HepG2 (cell line): ENCODE results near the gene AGAP1.

Experiments
- CTCF ChIP-seq: sonication (generic); formaldehyde crosslinking; IDR thresholded peaks from 2 replicates; pipeline ENCODE4 v1.5.0; 2020; ENCODE audit warnings: mild to moderate bottlenecking, missing genetic modification reagents, moderate library complexity
- EP300 ChIP-seq, 3 experiments: sonication (generic) in 1 of 3; formaldehyde crosslinking in 1 of 3; IDR thresholded peaks; 2 replicates each; pipeline versions ENCODE4 v1.5.1 to v1.6.1; 2011 to 2020; ENCODE audit warnings: low read depth in 2 of 3, low read length in 2 of 3, borderline replicate concordance in 1 of 3, improper control_type of control experiment in 1 of 3, mild to moderate bottlenecking in 1 of 3, missing genetic modification reagents in 1 of 3, moderate library complexity in 1 of 3
- HDAC2 ChIP-seq: sonication (generic); formaldehyde crosslinking; IDR thresholded peaks from 2 replicates; pipeline ENCODE4 v1.4.0; 2020; ENCODE audit warnings: missing genetic modification reagents
- HMGXB4 ChIP-seq, 2 experiments: sonication (generic) in 1 of 2; formaldehyde crosslinking in 1 of 2; IDR thresholded peaks; 2 replicates each; pipeline versions ENCODE4 v1.4.0 to v1.6.1; 2018 to 2020; ENCODE audit warnings: missing genetic modification reagents in 2 of 2, borderline replicate concordance in 1 of 2, low read depth in 1 of 2, mild to moderate bottlenecking in 1 of 2, missing biosample characterization in 1 of 2
- POLR2A ChIP-seq, 2 experiments: IDR thresholded peaks; 2 replicates each; pipeline ENCODE4 v1.6.1; 2011; ENCODE audit warnings: low read depth in 2 of 2, low read length in 2 of 2, mild to moderate bottlenecking in 1 of 2, moderate library complexity in 1 of 2; ENCODE audit not compliant: insufficient read depth in 1 of 2
- RAD21 ChIP-seq: fragments of 450-650 bp; formaldehyde crosslinking; IDR thresholded peaks from 2 replicates; pipeline ENCODE4 v1.5.0; 2020; ENCODE audit warnings: mild to moderate bottlenecking
- ZNF232 ChIP-seq: sonication (generic); formaldehyde crosslinking; IDR thresholded peaks from 2 replicates; pipeline ENCODE4 v1.4.0; 2020; ENCODE audit warnings: missing genetic modification reagents, borderline replicate concordance
- ZNF432 ChIP-seq: sonication (generic); formaldehyde crosslinking; IDR thresholded peaks from 2 replicates; pipeline ENCODE4 v1.5.0; 2020; ENCODE audit warnings: missing genetic modification reagents, mild to moderate bottlenecking, borderline replicate concordance
- ZNF510 ChIP-seq: sonication (generic); formaldehyde crosslinking; IDR thresholded peaks from 2 replicates; pipeline ENCODE4 v1.4.0; 2020; ENCODE audit warnings: low read depth, mild to moderate bottlenecking, missing genetic modification reagents
- ZNF549 ChIP-seq: sonication (generic); formaldehyde crosslinking; IDR thresholded peaks from 2 replicates; pipeline ENCODE4 v1.5.0; 2020; ENCODE audit warnings: missing genetic modification reagents
- ZNF674 ChIP-seq: sonication (generic); formaldehyde crosslinking; IDR thresholded peaks from 2 replicates; pipeline ENCODE4 v1.5.0; 2020; ENCODE audit warnings: low read depth, mild to moderate bottlenecking, missing genetic modification reagents

- TF ChIP-seq CTCF (CRISPR knock-in tag) (no peak), ZNF232 (CRISPR knock-in tag) (no peak), POLR2A (IDR thresholded peaks at IDR 0.05; ENCODE audit: insufficient read depth in 1 of 2, low read depth in 2 of 2, low read length in 2 of 2) (no peak), EP300 (IDR thresholded peaks at IDR 0.05; ENCODE audit: low read depth in 2 of 2, low read length in 2 of 2) (no peak), EP300 (CRISPR knock-in tag; IDR thresholded peaks at IDR 0.05; ENCODE audit: borderline replicate concordance) (no peak), ZNF510 (CRISPR knock-in tag) (no peak), HMGXB4 (CRISPR knock-in tag; IDR thresholded peaks at IDR 0.05; ENCODE audit: borderline replicate concordance in 1 of 2, low read depth in 1 of 2) (no peak), HDAC2 (CRISPR knock-in tag) (no peak), ZNF674 (CRISPR knock-in tag) (no peak), RAD21 (CRISPR knock-in tag) (no peak), ZNF549 (CRISPR knock-in tag) (no peak), ZNF432 (CRISPR knock-in tag) (no peak)
Observed at GRCh38 chr2:236088368-236089057, 594.7 kb downstream of the AGAP1 start.
